Stimulated activated CD8-positive, alpha-beta memory T cell treated with anti-CD3 and anti-CD28 coated beads, Interleukin-12 subunit alpha, Interleukin-12 subunit beta, amount 100 ng/mL, for 1 hour (primary cell): ENCODE data around the gene EIF4ENIF1.
"Not testable (repeated sequence)": the region's sequence is repeated elsewhere in the genome, so short reads cannot be mapped to it uniquely, and the experiment has no call there.

ENCODE experiments used
- DNase-seq: peaks from one replicate; pipeline ENCODE4 v3.0.0-alpha.2; 2020; ENCODE audit warnings: low read depth

EIF4ENIF1 gene

DNA sequence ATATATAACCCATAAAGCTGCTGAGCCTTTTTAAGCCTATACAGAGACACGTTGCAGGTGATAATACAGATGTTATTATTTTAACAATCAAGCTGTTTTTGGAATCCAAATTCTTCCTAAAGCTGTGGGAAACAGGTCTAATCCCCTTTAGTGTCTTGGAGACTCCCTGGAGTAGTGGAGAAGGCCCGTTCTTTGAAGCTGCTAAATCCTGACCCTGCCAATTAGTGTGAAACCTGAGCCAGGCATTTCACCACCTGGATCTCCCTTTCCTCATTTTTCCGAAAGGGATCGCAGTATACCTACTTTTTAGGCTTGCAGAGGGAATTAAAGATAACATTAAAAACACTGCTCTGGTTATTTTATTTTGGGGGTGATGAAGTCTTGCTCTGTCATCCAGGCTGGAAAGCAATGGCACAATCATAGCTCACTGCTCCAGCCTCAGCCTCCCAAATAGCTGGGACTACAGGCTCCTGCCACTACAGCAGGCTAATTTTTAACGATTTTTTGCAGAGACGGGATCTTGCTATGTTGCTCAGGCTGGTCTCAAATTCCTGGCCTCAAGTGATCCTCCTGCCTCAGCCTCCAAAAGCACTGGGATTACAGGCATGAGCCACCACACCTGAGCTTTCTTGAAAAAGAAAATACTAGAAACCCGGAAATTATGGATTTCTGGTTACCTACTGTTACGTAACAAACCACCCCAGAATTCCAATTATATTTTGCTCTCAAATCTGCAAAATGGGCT, 1.7 kb upstream of the EIF4ENIF1 start:
- no peak for DNase-seq

DNA sequence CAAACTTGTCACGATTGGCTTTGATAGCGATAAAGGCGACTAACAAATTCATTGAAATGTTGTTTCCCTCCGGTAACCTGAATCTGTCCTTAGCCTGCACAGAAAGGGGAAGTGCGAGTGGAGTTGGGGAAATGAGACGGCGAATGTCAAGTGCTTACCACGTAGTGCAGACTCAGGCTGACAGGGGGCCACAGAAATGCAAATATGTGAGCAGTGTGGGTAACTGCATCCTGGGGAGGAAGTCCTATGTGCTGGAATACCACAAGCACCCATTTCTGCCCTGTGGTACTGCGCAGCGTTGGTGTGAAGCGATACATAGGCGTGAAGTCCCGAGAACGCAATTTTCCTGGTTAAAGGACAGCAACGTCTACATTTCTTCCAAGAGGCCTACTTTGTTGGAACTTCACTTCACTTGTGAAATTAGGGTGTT, 869 bp upstream of the EIF4ENIF1 start:
- DNase-seq, result peak; percentile 14

DNA sequence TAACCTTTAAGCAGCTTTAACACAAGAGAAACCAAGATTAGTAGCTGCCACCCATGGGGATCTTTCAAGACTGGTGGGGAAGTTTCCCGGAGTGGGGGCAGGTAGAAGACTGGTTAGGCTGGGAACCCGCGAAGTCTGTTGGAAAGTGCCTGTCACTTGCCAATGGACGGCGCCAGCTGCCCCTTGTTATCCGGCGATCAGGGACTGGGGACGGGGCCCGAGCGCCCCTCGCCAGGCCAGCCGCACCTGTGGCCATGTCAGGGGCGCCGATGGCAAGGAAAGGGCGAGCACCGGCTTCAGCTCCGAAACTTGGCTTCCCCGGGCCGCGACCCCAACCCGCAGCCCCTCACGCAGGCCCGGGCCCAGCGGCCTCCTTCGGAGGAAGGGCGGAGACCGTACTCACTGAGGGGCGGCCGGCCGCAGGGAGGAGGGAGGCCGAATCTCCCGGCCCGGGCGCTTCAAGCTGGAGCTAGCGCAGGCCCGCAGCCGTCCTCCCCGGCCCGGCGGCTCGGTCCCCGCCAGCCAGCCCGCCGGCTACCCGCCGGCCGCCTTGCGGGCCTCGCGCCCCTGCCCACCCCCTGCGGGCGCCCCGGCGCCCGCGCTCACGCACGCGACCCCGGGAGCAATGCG, 539 bp downstream of the EIF4ENIF1 start:
- peak; percentile 11 for DNase-seq

DNA sequence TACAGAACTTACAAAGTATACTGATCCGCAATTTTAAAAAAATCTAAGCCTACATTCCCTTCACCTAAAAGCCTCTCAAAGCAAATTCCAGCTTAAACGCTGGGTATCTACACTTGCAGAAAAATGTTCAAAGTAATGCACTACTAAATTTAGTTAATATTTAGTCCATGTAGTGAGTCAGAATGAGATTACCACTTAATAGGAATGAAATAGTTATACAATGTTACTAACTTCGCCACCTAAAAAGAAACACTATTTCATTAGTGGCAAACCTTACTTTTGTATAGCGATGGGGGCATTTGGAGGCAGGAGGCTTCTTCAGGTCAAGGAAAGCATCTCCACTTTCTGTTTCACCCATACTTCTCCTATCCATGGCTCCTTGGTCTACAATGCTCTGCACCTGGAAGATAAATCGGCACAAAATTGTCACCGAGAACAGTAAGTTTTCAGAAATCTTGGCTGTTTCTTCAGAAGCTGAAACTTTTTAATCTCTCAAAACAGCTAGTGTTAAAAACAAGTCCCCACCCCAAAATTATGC, 1.2 kb downstream of the EIF4ENIF1 start:
- no peak for DNase-seq

DNA sequence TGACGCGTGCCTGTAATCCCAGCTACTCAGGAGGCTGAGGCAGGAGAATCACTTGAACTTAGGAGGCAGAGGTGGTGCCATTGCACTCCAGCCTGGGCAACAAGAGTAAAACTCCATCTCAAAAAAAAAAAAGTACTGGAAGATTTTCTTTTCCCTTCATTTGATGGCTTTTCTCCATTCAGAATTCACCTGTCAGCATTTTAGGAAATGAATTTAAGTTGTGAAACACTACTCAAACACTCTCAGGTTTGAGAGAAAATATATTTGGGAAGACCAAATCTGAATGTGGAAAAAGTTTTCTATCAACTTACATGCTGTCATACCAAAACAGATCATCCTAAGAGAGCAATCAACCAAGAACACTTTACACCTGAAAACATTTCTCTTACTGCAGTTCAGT, 2.7 kb downstream of the EIF4ENIF1 start:
- DNase-seq, result no peak

DNA sequence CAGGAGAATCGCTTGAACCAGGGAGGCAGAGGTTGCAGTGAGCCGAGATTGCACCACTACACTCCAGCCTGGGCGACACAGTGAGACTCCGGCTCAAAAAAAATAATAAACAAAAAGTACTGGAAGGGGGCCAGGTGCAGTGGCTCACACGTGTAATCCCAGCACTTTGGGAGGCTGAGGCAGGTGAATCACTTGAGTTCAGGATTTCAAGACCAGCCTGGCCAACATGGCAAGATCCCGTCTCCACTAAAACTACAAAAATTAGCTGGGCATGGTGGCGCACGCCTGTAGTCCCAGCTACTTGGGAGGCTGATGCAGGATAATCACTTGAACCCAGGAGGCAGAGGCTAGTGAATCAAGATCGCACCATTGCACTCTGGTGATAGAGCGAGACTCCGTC, 3.3 kb downstream of the EIF4ENIF1 start:
- not testable (repeated sequence) for DNase-seq

DNA sequence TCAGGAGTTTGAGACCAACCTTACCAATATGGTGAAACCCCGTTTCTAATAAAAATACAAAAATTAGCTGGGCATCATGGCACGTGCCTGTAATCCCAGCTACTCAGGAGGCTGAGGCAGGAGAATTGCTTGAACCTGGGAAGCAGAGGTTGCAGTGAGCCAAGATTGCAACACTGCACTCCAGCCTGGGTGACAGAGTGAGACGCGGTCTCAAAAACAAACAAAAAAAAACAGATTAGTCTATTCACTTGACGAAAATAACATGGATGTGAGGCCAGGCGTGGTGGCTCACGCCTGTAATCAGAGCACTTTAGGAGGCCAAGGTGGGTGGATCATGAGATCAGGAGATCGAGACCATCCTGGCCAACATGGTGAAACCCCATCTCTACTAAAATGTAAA, 7.2 kb downstream of the EIF4ENIF1 start:
- DNase-seq, result not testable (repeated sequence)

DNA sequence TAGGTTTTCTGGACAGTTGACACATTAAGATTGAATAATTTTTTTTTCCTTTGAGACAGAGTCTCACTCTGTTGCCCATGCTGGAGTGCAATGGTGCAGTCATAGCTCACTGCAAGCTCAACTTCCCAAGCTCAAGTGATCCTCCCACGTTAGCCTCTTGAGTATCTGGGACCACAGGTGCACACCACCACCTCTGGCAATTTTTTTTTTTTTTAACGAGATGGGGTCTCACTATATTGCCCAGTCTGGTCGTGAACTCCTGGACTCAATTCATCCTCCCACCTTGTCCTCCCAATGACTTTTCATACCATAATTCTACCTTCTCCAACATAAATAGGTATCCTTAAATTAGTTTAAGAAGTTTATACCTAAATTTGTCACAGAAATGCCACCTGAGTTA, 8.5 kb downstream of the EIF4ENIF1 start:
- no peak for DNase-seq

DNA sequence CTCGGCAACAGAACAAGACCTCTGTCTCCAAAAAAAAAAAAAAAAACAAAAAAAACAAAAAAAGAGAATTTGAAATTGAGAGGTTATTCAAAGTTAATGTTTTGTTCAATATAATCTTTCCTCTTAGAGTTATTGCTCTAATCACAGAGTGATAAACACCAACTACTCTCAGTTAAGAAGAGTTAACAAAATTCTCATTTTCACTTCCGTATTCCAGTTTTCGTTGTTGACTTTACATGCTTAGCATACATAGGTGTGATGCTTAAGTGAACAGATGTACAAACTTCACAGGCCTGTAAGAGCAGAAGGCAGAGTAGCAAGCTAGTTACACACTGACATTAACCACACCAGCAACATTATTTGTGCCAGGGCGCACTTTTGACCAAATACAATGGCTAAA, 12.3 kb downstream of the EIF4ENIF1 start:
- DNase-seq, result no peak

DNA sequence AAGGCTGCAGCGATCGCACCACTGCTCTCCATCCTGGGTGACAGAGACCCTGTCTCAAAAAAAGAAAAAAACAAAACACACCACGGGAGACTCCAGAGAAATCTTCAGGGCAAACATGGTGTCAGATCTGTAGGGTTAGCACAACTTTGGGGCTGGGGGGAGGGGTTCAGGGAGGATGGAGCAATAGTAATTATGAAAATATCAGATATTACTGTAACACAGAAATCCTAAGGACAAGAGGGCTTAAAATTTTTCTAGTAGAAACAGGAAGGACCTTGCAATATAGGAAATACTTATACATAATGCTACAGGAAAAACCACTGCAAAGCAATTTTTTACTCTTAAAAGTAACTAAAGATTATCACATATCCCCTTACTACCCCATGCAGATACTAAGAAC, 13.8 kb downstream of the EIF4ENIF1 start:
- DNase-seq, result no peak

DNA sequence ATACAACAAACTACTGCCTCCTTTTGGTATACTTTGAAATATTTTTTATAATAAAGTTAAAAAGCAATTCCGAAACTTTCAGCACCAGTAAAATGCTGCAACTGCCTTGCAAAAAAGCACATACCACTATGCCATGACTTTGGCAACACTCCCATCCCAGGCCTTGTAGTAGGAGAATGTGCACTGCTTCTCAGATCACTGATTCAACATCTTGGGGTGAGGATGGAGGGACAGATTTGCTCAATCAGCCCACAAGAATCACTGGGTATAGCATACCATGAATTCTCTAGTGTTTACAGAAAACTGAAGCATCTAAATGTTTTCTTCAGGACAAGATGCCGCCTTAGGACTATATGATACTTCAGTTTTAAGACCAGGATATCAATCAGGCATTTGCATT, 14.9 kb downstream of the EIF4ENIF1 start:
- no peak for DNase-seq

DNA sequence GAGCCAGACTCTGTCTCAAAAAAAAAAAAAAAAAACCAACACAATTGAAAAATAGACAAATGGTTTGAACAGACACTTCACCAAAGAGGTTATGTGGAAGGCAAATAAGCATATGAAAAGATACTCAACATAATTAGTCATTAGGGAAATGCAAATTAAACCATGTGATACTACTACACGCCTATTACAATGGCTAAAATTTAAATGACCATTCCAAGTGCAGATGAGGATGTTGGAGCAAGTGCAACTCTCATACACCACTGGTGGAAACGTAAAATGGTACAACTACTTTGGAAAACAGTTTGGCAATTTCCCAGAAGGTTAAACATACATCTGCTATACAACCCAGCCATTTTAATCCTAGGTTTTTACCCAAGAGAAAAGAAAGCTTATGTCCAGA, 24.3 kb downstream of the EIF4ENIF1 start:
- DNase-seq, result no peak

DNA sequence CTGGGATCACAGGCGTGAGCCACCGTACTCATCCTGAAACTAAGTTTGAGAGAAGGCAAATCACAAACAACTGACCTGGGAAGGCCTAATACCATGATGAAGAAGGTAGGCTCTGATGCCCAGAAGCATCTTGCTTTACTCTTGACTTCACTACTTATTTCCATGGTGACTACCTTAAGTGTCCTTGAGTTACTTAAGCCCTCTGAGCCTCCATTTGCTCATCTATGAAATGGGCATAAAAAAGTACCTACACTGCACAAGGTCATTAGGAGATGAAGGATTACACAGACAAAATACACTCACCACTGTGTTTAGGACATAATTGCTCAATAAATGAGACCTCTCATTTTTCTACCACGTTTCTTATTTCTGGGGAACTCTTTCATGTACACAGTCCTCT, 27.9 kb downstream of the EIF4ENIF1 start:
- no peak for DNase-seq

DNA sequence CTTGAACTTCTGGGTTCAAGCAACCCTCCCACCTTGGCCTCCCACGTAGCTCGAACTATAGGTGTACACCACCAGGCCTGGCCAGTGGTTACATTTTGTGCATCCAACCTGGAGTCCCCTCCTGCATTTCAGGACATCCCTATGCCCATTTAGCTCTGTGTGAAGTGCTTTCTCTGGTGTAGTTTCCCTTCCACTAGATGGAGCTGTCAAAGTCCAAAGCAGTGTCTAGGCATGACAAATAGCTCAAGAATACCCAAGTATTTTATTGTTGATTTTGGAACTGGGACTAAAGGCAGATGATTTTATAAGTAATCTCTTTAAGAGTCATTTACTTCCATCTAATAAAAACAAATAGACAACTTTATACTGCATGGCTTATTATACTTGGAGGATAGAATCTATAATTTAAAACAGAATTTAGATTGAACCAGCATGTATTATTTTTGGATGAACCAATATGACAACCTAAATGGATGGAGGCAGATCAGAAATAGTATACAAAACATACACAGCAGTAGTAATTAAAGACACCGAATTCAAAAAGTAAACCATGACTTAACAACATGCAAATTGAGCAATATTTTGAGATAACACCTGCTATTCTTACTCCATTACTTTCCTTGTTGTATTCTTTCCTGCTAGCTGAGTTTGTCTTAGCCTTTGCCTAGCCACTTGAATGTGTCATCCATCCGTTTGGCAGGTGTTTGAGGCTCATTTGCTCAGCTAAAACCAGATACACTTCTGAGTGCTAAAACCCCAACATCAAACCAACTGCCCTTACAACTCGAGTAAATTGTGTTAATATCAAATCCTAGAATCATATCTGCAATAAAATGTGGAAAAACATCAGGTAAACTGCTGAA, 37.7 kb downstream of the EIF4ENIF1 start:
- no peak for DNase-seq

DNA sequence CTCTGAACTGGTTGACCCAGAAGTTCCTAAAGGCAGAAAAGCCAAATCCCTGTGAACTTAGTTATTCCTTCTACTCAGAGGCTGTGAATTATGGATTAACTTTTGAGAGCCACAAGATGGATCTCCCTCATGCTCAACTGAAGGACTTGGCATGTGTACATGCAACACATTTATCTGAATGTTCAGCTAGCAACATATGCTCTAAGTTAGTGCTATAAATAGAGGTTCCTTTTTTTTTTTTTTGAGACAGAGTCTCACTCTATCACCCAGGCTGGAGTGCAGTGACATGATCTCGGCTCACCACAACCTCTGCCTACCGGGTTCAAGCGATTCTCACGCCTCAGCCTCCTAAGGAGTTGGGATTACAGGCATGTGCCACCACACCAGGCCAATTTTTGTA, 40.1 kb downstream of the EIF4ENIF1 start:
- no peak for DNase-seq

DNA sequence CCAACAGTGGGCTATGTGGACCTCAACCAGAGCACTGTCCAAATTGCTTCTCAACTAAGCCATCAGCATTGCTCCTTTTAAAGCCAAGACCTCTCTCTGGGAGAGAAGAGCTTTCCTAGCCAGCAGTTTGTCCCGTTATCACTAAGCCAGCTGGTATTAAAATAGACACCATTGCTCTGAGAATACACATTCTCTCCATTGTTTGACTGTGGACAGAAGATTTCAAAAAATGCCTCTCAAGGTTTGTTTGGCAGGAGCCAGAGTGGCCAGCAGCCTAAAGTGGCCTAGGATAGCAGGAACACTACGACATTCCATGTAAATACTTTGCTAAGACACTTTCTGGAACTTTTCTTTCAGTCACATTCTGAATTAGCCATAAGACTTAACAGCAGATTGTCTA, 41.3 kb downstream of the EIF4ENIF1 start:
- no peak for DNase-seq

DNA sequence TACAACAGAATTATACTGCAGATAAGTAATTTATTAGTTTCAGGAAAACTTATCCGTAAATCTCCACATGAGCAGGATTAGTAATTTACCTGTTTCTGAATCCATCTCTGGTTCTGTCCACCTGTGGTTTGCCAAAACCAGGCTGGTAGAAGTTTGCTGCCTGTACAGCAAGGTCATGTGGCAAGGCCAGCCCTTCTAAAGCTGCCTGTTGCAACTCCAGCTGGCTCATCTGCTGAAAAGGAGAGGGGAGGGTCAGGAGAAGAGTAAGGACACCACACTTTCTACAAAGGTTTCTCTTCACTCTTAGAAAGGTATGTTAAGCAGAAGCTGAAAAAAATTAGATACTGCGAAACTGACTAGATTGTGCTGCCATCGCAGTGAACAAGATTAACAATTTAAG, 42.3 kb downstream of the EIF4ENIF1 start:
- no peak for DNase-seq

DNA sequence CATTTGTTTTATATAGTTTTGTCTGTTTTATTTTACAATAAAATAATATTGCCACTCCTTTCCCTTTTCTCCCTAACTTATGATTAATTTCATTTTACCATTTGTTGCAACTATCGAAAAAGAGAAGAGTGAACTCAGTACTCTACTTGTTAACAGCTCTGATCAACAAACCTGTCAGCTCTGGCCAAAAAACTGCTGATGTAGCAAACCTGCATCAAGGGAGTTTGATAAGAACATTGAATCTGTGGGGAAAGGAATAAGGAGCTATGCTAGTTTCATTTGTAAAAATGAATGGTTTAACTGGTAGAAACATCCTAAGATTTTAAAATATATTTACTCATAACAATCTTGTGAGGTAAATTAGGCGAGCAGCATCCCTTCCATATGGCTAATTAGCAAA, 42.9 kb downstream of the EIF4ENIF1 start:
- no peak for DNase-seq

DNA sequence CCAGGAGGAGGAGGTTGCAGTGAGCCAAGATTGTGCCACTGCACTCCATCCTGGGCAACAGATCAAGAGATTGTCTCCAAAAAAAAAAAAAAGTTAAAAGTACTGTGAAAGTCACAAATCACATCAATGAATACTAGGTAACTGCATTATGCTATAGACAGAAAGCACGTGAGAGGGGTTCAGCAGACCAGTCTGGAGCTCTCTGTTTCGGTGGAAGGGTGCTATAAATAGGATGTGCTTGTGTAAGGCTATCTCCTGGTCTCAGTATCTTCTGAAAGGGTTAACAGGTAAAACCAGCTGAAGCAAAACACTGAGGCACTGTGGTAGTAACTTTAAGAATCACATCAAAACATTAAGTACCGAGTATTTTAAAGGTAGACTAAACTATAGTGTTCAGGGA, 43.4 kb downstream of the EIF4ENIF1 start:
- DNase-seq, result no peak

DNA sequence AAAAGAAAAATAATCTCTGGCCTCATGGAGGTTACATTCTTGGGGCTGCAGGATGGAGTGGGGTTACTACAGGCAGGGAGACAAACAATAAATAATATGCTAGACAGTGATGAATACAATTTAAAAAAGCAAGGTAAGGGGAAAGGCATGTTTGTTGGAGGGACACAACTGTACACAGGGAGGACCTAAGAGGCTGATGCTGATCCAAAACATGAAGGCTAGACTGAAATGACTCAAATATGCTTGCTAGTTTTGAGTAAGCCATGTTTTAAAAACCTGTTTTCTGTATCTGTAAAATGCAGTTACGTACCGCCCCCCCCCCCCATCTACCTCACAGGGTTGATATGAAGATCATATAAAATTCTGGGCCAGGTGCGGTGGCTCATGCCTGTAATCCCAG, 44.0 kb downstream of the EIF4ENIF1 start:
- no peak for DNase-seq

DNA sequence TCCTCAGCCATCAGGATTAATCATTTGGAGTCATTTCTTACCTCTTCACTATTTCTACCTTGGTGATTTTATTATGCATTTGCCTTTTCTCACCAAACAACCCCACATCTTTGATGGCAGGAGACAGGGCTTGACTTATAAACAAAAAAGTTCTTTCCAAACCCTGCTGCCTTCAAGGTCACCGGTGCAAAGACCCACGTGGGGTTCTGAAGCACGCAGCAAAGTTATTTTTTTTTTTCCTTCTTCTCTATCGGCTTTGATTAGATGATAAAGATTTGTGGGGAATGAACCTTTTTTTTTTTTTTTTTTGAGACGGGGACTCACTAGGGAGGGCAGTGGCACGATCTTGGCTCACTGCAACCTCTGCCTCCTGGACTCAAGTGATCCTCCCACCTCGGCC, 46.1 kb downstream of the EIF4ENIF1 start:
- DNase-seq, result no peak

DNA sequence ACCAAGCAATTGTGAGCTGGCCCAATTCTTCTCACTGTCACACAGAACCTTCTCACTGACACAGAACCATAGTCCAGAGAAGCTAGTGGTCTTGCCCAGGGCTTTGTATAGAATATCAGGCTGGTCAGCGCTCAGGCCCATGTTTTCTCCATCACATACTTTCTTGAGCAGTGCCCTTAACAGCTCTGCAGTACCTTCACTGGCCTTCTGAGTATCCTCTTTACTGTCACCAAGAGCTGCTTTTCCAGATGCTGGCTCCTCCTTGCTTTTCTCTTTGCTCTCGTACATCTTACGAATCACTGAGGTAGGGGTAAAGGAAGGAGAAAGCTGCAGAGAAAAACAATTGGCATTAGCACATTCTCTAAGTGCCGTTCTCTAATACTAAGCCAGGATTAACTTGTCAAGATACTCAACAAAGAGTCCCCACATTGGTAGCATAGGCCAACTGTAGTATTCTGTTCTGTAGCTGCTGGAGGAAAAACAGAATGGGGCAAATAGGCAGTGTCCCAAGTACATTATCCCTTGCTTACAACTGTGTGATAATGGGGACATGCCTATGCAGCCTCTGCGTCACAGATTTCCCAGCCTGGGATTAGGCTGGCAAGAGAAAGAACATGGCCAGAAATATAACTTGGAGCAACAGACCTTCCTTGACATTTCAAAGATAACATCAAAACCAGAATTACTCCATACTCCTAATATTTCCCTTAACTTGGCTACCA, 46.7 kb downstream of the EIF4ENIF1 start:
- no peak for DNase-seq
